Upper lobe of left lung (tissue), 6 donors: ENCODE data around the gene TOR1AIP2. TPM values are rescaled to one million over a fixed set of nuclear protein-coding genes. Genes with fewer than 3 reads are reported as not detected.

ENCODE experiments used
- ATAC-seq, 2 donors: fragments of 200-7000 bp; cut with Tn5 transposase; one replicate each; pipeline ENCODE4 v1.9.1; 2022; ENCODE audit warnings: mild to moderate bottlenecking in 2 of 2, moderate library complexity in 2 of 2; ENCODE audit not compliant: low FRiP score in 2 of 2
- DNase-seq, 2 donors: peaks; one replicate each; pipeline ENCODE4 v3.0.0-alpha.2; 2019 to 2020
- H3K27ac ChIP-seq, 4 donors: fragments of 200-600 bp; sonication (generic); one replicate each; pipeline ENCODE4 v1.5.1; 2016 to 2019
- H3K27me3 ChIP-seq, 4 donors: fragments of 200-600 bp; sonication (generic); one replicate each; pipeline ENCODE4 v1.5.1; 2017 to 2019
- H3K36me3 ChIP-seq, 4 donors: fragments of 200-600 bp; sonication (generic); one replicate each; pipeline ENCODE4 v1.5.1; 2016 to 2019
- H3K4me1 ChIP-seq, 4 donors: fragments of 200-600 bp; sonication (generic); one replicate each; pipeline ENCODE4 v1.5.1; 2018 to 2019
- H3K4me3 ChIP-seq, 4 donors: fragments of 200-600 bp; sonication (generic); one replicate each; pipeline ENCODE4 v1.5.1; 2017 to 2019; ENCODE audit warnings: mild to moderate bottlenecking in 2 of 4, moderate library complexity in 1 of 4
- H3K9me3 ChIP-seq, 4 donors: fragments of 200-600 bp; sonication (generic); one replicate each; pipeline ENCODE4 v1.5.1; 2018 to 2019
- EP300 ChIP-seq, 4 donors: sonication (generic); formaldehyde crosslinking; IDR thresholded peaks; one replicate each; pipeline ENCODE4 v1.5.1; 2017; ENCODE audit warnings: antibody characterized with exemption in 4 of 4, control low read depth in 2 of 4
- POLR2A ChIP-seq, 4 donors: fragments of 450-650 bp; IDR thresholded peaks; one replicate each; pipeline ENCODE4 v1.5.1; 2016 to 2017; ENCODE audit warnings: antibody characterized with exemption in 4 of 4, mild to moderate bottlenecking in 2 of 4
- POLR2AphosphoS5 ChIP-seq, 2 donors: sonication (generic); formaldehyde crosslinking; IDR thresholded peaks; one replicate each; pipeline ENCODE4 v1.5.1; 2017; ENCODE audit warnings: antibody characterized with exemption in 2 of 2
- WGBS, 2 donors: methylation state at CpG; one replicate each; pipeline ENCODE4 v1.1.5; 2017 to 2018; 5-methylcytosine and 5-hydroxymethylcytosine counted together
- total RNA-seq, 6 donors: library from RNA; depleted of rRNA in 4 of 6; stranded (reverse); fragments of >200 nt in 4 of 6; gene quantifications; one replicate each; pipeline versions ENCODE4 v1.1.0 to v1.2.1, GENCODE V29; 2016 to 2021
- TF ChIP-seq, protein P1 (sequence below), 6 experiments: fragments of 450-650 bp in 4 of 6; fragments of 200-600 bp in 2 of 6; sonication (generic) in 2 of 6; IDR thresholded peaks; one replicate each; pipeline ENCODE4 v1.5.1; 2016 to 2019; ENCODE audit warnings: antibody characterized with exemption in 6 of 6
- donor health status: DM: no; HTN: no; CAD: no; lungs with moderate emphysema.
- donor health status: DM: no; HTN: yes; CAD: no; lungs with severe emphysema.

Gene TOR1AIP2
- total RNA-seq, 6 donors from 2014 or later: 59.7 to 145 (median 81.2) TPM

DNA sequence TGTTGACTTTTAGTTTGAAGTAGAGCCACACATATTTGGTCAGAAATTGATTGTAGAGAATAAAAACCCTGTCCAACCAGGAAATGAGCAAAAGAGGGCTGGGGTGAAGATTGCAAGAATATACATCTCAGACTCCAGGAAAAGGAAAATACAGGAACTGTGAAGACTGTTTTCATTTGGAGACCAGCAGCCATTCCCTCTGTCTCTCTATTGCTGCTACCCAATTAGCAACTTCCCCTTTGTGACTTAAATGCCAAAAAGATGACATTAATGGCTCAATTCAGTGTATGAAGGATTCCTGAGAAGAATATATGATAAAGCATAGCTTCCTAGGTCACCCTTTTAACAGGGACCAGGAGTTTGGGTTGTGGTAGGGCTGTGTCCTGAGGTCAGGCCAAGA lies 45.4 kb upstream of the TOR1AIP2 start:
- H3K27ac ChIP-seq: no peak overlapping the region

DNA sequence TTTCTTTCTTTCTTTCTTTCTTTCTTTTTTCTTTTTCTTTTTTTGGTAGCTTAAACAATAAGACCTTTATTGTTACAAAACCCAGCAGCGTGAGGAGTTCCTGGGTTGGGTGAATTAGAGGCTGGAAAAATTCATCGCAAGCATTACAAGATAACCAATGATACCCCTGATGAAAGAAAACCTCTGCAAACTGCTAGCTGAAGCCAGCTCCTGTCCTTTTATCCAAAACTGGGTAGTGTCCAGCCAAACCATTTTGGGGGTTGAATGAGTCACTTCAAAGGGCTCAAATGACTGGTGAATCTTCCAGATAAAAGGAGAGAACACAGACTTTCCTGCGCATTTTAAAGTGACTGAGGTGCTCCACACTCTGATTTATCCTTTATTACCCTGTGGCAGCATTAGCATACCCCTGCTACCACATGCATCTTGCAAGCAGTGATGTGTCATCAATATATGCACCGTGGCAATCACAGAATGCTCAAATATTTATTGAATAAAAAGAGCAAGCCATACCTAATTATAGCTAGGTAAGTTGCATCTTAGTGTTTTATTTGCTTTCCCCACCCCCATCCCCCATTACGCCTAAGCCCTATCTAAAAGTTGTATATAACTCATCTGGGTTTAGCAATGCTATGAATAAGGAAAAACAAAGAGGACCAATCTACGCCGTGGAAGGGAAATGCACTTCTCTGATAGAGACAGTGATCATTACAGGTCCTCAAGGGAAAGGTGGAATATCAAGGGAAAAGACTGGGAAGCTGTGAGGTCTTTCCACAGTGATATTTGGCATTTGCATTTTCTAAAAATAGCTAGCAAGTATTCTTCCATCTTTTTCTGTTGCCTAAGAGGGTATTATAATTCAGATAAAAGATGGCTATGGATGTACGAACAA lies 44.6 kb upstream of the TOR1AIP2 start:
- Histone ChIP-seq H3K4me3 (no peak overlapping the region), H3K27ac (no peak overlapping the region), H3K9me3 (no peaks in the 10 kb centered on the region), H3K36me3 (peaks cover 13 to 38% (median 17%) of the 10 kb centered on the region in 4 donors), H3K27me3 (no peaks in the 10 kb centered on the region), H3K4me1 (no peaks in the 10 kb centered on the region)
- DNase-seq (no peak), ATAC-seq (no peak)
- WGBS, 2 donors: 87 to 89% methylated on average over 8 of the region's 8 CpGs
- TF ChIP-seq POLR2AphosphoS5 (IDR thresholded peaks at IDR 0.05) (no peak), EP300 (IDR thresholded peaks at IDR 0.05) (no peak), POLR2A (IDR thresholded peaks at IDR 0.05) (no peak)
- TF ChIP-seq, protein P1, sequence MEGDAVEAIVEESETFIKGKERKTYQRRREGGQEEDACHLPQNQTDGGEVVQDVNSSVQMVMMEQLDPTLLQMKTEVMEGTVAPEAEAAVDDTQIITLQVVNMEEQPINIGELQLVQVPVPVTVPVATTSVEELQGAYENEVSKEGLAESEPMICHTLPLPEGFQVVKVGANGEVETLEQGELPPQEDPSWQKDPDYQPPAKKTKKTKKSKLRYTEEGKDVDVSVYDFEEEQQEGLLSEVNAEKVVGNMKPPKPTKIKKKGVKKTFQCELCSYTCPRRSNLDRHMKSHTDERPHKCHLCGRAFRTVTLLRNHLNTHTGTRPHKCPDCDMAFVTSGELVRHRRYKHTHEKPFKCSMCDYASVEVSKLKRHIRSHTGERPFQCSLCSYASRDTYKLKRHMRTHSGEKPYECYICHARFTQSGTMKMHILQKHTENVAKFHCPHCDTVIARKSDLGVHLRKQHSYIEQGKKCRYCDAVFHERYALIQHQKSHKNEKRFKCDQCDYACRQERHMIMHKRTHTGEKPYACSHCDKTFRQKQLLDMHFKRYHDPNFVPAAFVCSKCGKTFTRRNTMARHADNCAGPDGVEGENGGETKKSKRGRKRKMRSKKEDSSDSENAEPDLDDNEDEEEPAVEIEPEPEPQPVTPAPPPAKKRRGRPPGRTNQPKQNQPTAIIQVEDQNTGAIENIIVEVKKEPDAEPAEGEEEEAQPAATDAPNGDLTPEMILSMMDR (IDR thresholded peaks at IDR 0.05): no peak

More for the DNA sequence above, 45.4 kb upstream of the TOR1AIP2 start:
- peaks cover 7 to 30% (median 10%) of the 10 kb centered on the region in 4 donors for H3K36me3 ChIP-seq
- no peak overlapping the region for H3K4me3 ChIP-seq
- no peaks in the 10 kb centered on the region for H3K9me3 ChIP-seq
- no peaks in the 10 kb centered on the region for H3K27me3 ChIP-seq
- TF ChIP-seq POLR2AphosphoS5 (IDR thresholded peaks at IDR 0.05): no peak
- no peak for TF ChIP-seq POLR2A (IDR thresholded peaks at IDR 0.05)
- TF ChIP-seq, protein P1 (IDR thresholded peaks at IDR 0.05): no peak
- TF ChIP-seq EP300 (IDR thresholded peaks at IDR 0.05): no peak
- no peaks in the 10 kb centered on the region for H3K4me1 ChIP-seq
- no peak for ATAC-seq
- no peak for DNase-seq

DNA sequence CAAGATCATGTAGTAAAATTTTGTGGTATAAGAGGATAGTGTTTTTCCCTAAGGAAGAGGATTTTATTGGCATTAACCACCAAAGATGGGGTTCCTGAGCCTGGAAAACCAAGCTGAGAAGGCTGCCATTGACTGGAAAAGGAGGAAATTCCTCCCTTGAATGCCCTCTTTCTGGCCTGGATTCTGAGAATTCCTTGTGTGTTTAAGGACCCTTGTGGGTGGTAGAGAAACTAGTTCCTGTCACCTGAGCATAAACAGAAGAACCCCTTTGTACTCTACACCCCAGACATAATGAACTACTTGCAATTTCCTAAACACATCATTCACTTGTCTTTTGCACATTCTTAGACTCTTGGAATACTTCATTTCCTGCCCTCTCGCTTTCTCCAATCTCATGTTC lies 43.9 kb upstream of the TOR1AIP2 start:
- no peaks in the 10 kb centered on the region for H3K4me1 ChIP-seq
- ATAC-seq (no peak), DNase-seq (no peak)
- no peaks in the 10 kb centered on the region for H3K27me3 ChIP-seq
- H3K27ac ChIP-seq: no peak overlapping the region
- TF ChIP-seq, protein P1 (IDR thresholded peaks at IDR 0.05): no peak
- TF ChIP-seq POLR2AphosphoS5 (IDR thresholded peaks at IDR 0.05): no peak
- no peak for TF ChIP-seq POLR2A (IDR thresholded peaks at IDR 0.05)
- no peak for TF ChIP-seq EP300 (IDR thresholded peaks at IDR 0.05)
- no peak overlapping the region for H3K4me3 ChIP-seq
- H3K9me3 ChIP-seq: no peaks in the 10 kb centered on the region
- WGBS, 2 donors: 81 to 88% methylated on average over 1 of the region's 1 CpG
- H3K36me3 ChIP-seq: peaks cover 13 to 43% (median 21%) of the 10 kb centered on the region in 4 donors

DNA sequence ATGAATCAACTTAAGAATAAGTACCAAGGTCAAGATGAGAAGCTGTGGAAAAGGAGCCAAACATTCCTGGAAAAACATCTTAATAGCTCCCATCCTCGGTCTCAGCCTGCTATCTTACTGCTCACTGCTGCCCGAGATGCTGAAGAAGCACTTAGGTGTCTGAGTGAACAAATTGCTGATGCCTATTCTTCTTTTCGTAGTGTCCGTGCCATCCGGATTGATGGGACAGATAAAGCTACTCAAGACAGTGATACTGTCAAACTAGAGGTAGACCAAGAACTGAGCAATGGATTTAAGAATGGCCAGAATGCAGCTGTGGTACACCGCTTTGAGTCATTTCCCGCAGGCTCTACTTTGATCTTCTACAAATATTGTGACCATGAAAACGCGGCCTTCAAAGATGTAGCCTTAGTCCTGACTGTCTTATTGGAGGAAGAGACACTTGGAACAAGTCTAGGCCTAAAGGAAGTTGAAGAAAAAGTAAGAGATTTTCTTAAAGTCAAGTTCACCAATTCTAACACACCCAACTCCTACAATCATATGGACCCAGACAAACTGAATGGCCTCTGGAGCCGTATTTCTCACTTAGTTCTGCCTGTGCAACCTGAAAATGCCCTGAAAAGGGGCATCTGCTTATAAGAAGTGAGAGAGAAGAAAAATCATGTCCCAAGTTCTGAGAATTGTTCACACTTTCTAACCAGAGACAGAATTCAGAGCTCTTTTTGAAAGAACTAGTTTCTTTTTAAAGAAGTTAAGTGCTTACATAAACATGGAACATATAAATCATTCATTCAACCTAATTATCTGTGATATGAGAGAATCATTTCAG lies 40.2 kb upstream of the TOR1AIP2 start:
- H3K9me3 ChIP-seq: no peaks in the 10 kb centered on the region
- 86 to 88% methylated on average over 10 of the region's 10 CpGs for WGBS, 2 donors
- no peaks in the 10 kb centered on the region for H3K27me3 ChIP-seq
- ATAC-seq: no peak
- TF ChIP-seq EP300 (IDR thresholded peaks at IDR 0.05) (no peak), POLR2AphosphoS5 (IDR thresholded peaks at IDR 0.05) (no peak), POLR2A (IDR thresholded peaks at IDR 0.05) (no peak)
- TF ChIP-seq, protein P1 (IDR thresholded peaks at IDR 0.05): no peak
- no peaks in the 10 kb centered on the region for H3K4me1 ChIP-seq
- H3K27ac ChIP-seq: no peak overlapping the region
- H3K4me3 ChIP-seq: no peak overlapping the region
- H3K36me3 ChIP-seq: peaks cover 32 to 80% (median 40%) of the 10 kb centered on the region in 4 donors
- DNase-seq: no peak
